ENCODE measurements around the gene DHX34.
"Not testable (repeated sequence)": the region's sequence is repeated elsewhere in the genome, so short reads cannot be mapped to it uniquely, and the experiment has no call there.

The DHX34 gene

DNA sequence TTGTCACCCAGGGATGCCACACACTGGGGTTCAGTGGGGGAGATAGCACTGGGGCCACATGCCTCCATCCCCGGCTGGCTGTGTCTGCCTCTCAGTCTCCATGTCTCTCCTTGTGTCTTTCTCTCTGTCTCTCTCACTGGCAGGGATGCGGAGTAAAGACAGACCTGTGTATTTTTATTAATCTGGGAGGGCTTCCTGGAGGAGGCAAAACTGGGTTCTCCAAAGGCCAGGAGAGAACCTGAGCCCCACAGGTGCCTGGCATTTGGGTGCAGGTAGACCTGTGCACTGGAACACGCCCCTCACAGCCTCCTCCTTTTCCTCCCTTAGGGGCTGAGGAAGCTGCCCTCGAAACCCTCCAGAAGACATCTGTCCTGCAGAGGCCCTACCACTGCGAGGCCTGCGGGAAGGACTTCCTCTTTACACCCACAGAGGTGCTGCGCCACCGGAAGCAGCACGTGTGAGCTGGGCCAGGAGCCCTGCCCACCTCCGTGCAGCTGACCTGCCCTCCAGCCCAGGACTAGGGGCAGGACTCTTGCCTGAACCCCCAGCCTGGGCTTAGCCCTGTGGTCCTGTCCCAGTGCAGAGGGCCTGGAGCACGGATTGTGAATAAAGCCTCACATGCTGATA is 32.7 kb downstream of the DHX34 start:
- H3K4me2 ChIP-seq (ENCODE audit: low read depth, low read length), result no peak overlapping the region
- no peaks in the 10 kb centered on the region for H3K27me3 ChIP-seq (replicated peaks; ENCODE audit: insufficient read depth, low read length)
- H3F3A ChIP-seq (ENCODE audit: insufficient read depth, low read length), result no peaks in the 10 kb centered on the region
- no peak overlapping the region for H3K27ac ChIP-seq (ENCODE audit: low read length)
- no peaks in the 10 kb centered on the region for H3K4me1 ChIP-seq (ENCODE audit: low read length)
- no peak for DNase-seq
- H3K9me2 ChIP-seq (replicated peaks; ENCODE audit: insufficient read depth, low read length), result no peaks in the 10 kb centered on the region
- H4K20me1 ChIP-seq (ENCODE audit: insufficient read depth, low read length), result no peaks in the 10 kb centered on the region
- H2AFZ ChIP-seq (ENCODE audit: low read length), result no peak overlapping the region
- no peaks in the 10 kb centered on the region for H3K9me3 ChIP-seq (replicated peaks; ENCODE audit: insufficient read depth, low read length)
- no peaks in the 10 kb centered on the region for H3K79me2 ChIP-seq (ENCODE audit: low read length)
- TF ChIP-seq EZH2 (optimal IDR thresholded peaks at IDR 0.05; ENCODE audit: low read depth, low read length) (no peak), EZH2phosphoT487 (IDR thresholded peaks at IDR 0.05; ENCODE audit: low read length) (no peak)
- TF ChIP-seq, protein P1, sequence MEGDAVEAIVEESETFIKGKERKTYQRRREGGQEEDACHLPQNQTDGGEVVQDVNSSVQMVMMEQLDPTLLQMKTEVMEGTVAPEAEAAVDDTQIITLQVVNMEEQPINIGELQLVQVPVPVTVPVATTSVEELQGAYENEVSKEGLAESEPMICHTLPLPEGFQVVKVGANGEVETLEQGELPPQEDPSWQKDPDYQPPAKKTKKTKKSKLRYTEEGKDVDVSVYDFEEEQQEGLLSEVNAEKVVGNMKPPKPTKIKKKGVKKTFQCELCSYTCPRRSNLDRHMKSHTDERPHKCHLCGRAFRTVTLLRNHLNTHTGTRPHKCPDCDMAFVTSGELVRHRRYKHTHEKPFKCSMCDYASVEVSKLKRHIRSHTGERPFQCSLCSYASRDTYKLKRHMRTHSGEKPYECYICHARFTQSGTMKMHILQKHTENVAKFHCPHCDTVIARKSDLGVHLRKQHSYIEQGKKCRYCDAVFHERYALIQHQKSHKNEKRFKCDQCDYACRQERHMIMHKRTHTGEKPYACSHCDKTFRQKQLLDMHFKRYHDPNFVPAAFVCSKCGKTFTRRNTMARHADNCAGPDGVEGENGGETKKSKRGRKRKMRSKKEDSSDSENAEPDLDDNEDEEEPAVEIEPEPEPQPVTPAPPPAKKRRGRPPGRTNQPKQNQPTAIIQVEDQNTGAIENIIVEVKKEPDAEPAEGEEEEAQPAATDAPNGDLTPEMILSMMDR (IDR thresholded peaks at IDR 0.05; ENCODE audit: low read length), result no peak
- no peak overlapping the region for H3K4me3 ChIP-seq (ENCODE audit: low read length)
- H3K9ac ChIP-seq (ENCODE audit: low read length), result no peak overlapping the region
- no peaks in the 10 kb centered on the region for H3K36me3 ChIP-seq (replicated peaks; ENCODE audit: insufficient read depth, low read length)

DNA sequence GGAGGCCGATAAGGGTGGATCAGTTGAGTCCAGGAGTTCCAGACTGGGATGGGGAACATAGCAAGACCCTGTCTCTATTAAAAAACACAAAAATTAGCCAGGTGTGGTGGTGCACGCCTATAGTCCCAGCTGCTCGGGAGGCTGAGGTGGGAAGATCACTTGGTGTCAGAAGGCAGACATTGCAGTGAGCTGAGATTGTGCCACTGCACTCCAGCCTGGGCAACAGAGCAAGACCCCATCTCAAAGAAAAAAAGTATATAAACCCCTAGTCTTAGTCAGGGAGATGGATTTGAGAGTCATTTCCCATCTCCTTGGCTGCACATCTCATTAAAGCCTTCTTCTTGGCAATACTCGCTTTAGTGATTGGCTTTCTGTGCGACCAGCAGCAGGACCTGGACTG is 34.8 kb downstream of the DHX34 start:
- not testable (repeated sequence) for DNase-seq; H3K9me3 ChIP-seq (replicated peaks; ENCODE audit: insufficient read depth, low read length); H3F3A ChIP-seq (ENCODE audit: insufficient read depth, low read length); H3K4me1 ChIP-seq (ENCODE audit: low read length); H3K36me3 ChIP-seq (replicated peaks; ENCODE audit: insufficient read depth, low read length); H3K4me2 ChIP-seq (ENCODE audit: low read depth, low read length); H2AFZ ChIP-seq (ENCODE audit: low read length); H3K79me2 ChIP-seq (ENCODE audit: low read length); H3K9me2 ChIP-seq (replicated peaks; ENCODE audit: insufficient read depth, low read length); H3K27me3 ChIP-seq (replicated peaks; ENCODE audit: insufficient read depth, low read length); H3K9ac ChIP-seq (ENCODE audit: low read length); H3K27ac ChIP-seq (ENCODE audit: low read length); H4K20me1 ChIP-seq (ENCODE audit: insufficient read depth, low read length); H3K4me3 ChIP-seq (ENCODE audit: low read length)

DNA sequence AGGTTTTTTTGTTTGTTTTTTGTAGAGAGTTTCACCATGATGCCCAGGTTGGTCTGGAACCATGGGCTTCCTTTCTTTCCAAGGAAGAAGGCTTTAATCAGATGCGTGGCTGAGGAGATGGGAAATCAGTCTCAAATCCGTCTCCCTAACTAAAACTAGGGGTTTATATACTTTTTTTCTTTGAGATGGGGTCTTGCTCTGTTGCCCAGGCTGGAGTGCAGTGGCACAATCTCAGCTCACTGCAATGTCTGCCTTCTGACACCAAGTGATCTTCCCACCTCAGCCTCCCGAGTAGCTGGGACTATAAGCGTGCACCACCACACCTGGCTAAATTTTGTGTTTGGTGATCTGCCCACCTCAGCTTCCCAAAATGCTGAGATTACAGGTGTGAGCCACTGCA is 35.4 kb downstream of the DHX34 start:
- H3K4me3 ChIP-seq (ENCODE audit: low read length); H3F3A ChIP-seq (ENCODE audit: insufficient read depth, low read length); H3K27me3 ChIP-seq (replicated peaks; ENCODE audit: insufficient read depth, low read length); H3K79me2 ChIP-seq (ENCODE audit: low read length); H2AFZ ChIP-seq (ENCODE audit: low read length); H4K20me1 ChIP-seq (ENCODE audit: insufficient read depth, low read length); H3K36me3 ChIP-seq (replicated peaks; ENCODE audit: insufficient read depth, low read length); H3K9me2 ChIP-seq (replicated peaks; ENCODE audit: insufficient read depth, low read length); H3K27ac ChIP-seq (ENCODE audit: low read length); H3K4me2 ChIP-seq (ENCODE audit: low read depth, low read length); H3K9me3 ChIP-seq (replicated peaks; ENCODE audit: insufficient read depth, low read length); H3K4me1 ChIP-seq (ENCODE audit: low read length); DNase-seq; H3K9ac ChIP-seq (ENCODE audit: low read length): not testable (repeated sequence)

DNA sequence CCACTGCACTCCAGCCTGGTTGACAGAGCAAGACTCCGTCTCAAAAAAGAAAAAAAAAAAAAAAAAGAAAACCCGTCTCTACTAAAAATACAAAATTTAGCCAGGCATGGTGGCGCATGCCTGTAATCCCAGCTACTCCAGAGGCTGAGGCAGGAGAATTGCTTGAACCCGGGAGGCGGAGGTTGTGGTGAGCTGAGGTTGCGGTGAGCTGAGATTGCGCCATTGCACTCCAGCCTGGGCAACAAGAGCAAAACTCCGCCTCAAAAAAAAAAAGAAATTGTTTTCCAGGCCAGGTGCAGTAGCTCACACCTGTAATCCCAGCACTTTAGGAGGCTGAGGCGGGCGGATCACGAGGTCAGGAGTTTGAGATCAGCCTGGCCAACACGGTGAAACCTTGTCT is 37.5 kb downstream of the DHX34 start:
- H3K4me1 ChIP-seq (ENCODE audit: low read length); DNase-seq; H3F3A ChIP-seq (ENCODE audit: insufficient read depth, low read length); H2AFZ ChIP-seq (ENCODE audit: low read length); H3K9me3 ChIP-seq (replicated peaks; ENCODE audit: insufficient read depth, low read length); H3K27me3 ChIP-seq (replicated peaks; ENCODE audit: insufficient read depth, low read length); H3K4me3 ChIP-seq (ENCODE audit: low read length); H3K9ac ChIP-seq (ENCODE audit: low read length); H3K36me3 ChIP-seq (replicated peaks; ENCODE audit: insufficient read depth, low read length); H3K9me2 ChIP-seq (replicated peaks; ENCODE audit: insufficient read depth, low read length); H3K27ac ChIP-seq (ENCODE audit: low read length); H4K20me1 ChIP-seq (ENCODE audit: insufficient read depth, low read length); H3K79me2 ChIP-seq (ENCODE audit: low read length); H3K4me2 ChIP-seq (ENCODE audit: low read depth, low read length): not testable (repeated sequence)

DNA sequence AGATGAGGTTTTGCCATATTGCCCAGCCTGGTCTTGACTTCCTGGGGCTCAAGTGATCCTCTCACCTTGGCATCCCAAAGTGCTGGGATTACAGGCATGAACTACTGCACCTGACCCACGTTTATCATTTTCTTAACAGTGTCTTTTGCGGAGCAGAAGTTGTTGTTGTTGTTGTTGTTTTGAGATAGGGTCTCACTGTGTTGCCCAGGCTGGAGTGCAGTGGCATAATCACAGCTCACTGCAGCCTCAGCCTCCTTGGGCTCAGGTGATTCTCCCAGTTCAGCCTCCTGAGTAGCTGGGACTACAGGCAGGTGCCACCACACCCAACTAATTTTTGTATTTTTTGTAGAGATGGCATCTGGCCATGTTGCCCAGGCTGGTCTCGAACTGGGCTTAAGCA is 38.5 kb downstream of the DHX34 start:
- not testable (repeated sequence) for H3K36me3 ChIP-seq (replicated peaks; ENCODE audit: insufficient read depth, low read length); H3K27ac ChIP-seq (ENCODE audit: low read length); H4K20me1 ChIP-seq (ENCODE audit: insufficient read depth, low read length); H3K4me3 ChIP-seq (ENCODE audit: low read length); H3K4me1 ChIP-seq (ENCODE audit: low read length); H2AFZ ChIP-seq (ENCODE audit: low read length); H3F3A ChIP-seq (ENCODE audit: insufficient read depth, low read length); H3K79me2 ChIP-seq (ENCODE audit: low read length); H3K27me3 ChIP-seq (replicated peaks; ENCODE audit: insufficient read depth, low read length); H3K9me3 ChIP-seq (replicated peaks; ENCODE audit: insufficient read depth, low read length); H3K9ac ChIP-seq (ENCODE audit: low read length); DNase-seq; H3K9me2 ChIP-seq (replicated peaks; ENCODE audit: insufficient read depth, low read length); H3K4me2 ChIP-seq (ENCODE audit: low read depth, low read length)

DNA sequence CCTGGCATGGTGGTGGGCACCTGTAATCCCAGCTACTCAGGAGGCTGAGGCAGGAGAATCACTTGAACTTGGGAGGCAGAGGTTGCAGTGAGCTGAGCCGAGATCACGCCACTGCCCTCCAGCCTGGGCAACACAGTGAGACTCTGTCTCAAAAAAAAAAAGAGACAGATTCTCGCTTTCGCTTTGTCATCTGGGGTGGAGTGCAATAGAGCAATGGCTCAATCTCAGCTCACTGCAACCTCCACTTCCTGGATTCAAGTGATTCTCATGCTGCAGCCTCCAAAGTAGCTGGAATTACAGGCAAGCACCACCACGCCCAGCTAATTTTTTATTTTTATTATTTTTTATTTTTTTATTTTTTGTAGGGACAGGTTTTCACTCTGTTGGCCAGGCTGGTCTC is 39.6 kb downstream of the DHX34 start:
- not testable (repeated sequence) for DNase-seq; H2AFZ ChIP-seq (ENCODE audit: low read length); H3F3A ChIP-seq (ENCODE audit: insufficient read depth, low read length); H3K9me3 ChIP-seq (replicated peaks; ENCODE audit: insufficient read depth, low read length); H3K27ac ChIP-seq (ENCODE audit: low read length); H3K79me2 ChIP-seq (ENCODE audit: low read length); H3K9ac ChIP-seq (ENCODE audit: low read length); H3K4me1 ChIP-seq (ENCODE audit: low read length); H3K36me3 ChIP-seq (replicated peaks; ENCODE audit: insufficient read depth, low read length); H3K9me2 ChIP-seq (replicated peaks; ENCODE audit: insufficient read depth, low read length); H3K4me2 ChIP-seq (ENCODE audit: low read depth, low read length); H4K20me1 ChIP-seq (ENCODE audit: insufficient read depth, low read length); H3K4me3 ChIP-seq (ENCODE audit: low read length); H3K27me3 ChIP-seq (replicated peaks; ENCODE audit: insufficient read depth, low read length)

Data from MM.1S (cell line).